Duodenal mucosa (tissue), 2 donors: ENCODE data around the gene PPP1R18.
"Not testable (repeated sequence)": the region's sequence is repeated elsewhere in the genome, so short reads cannot be mapped to it uniquely, and the experiment has no call there.

Experiments used
- H3K27ac ChIP-seq: one replicate; pipeline ENCODE4 v1.7.0; 2013; ENCODE audit warnings: low read depth, low read length
- H3K27me3 ChIP-seq, 2 donors: one replicate each; pipeline ENCODE4 v1.7.0; 2013; ENCODE audit warnings: low read length in 2 of 2, control low read depth in 1 of 2; ENCODE audit not compliant: insufficient read depth in 2 of 2, control insufficient read depth in 1 of 2
- H3K36me3 ChIP-seq, 2 donors: one replicate each; pipeline ENCODE4 v1.7.0; 2013; ENCODE audit warnings: low read length in 2 of 2, control low read depth in 1 of 2; ENCODE audit not compliant: insufficient read depth in 2 of 2, control insufficient read depth in 1 of 2
- H3K4me1 ChIP-seq, 2 donors: one replicate each; pipeline ENCODE4 v1.7.0; 2013; ENCODE audit warnings: low read length in 2 of 2, control low read depth in 1 of 2; ENCODE audit not compliant: insufficient read depth in 2 of 2, control insufficient read depth in 1 of 2
- H3K4me3 ChIP-seq, 2 donors: one replicate each; pipeline ENCODE4 v1.7.0; 2013; ENCODE audit warnings: low read length in 2 of 2, low read depth in 1 of 2
- H3K9ac ChIP-seq, 2 donors: one replicate each; pipeline ENCODE4 v1.7.0; 2013; ENCODE audit warnings: low read length in 2 of 2, low read depth in 1 of 2
- H3K9me3 ChIP-seq, 2 donors: one replicate each; pipeline ENCODE4 v1.7.0; 2013; ENCODE audit warnings: low read length in 2 of 2, control low read depth in 1 of 2; ENCODE audit not compliant: control insufficient read depth in 1 of 2

The PPP1R18 gene

DNA sequence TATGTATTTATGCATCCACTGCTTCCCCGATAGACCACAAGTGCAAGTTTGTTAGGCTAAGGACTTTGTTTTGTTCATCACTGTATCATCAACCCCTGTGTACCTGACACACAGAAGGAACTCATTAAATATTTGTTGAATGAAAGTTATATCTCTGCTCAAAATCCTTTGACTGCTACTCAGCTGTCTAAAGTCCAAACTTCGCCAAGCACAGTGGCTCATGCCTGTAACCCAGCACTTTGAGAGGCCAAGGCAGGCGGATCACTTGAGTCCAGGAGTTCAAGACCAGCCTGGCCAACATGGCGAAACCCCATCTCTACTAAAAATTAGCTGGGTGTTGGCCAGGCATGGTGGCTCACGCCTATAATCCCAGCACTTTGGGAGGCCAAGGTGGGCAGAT, 28.5 kb downstream of the PPP1R18 start:
- H3K36me3 ChIP-seq = peaks cover 67 to 91% of the 10 kb centered on the region in 2 donors
- H3K9me3 ChIP-seq, H3K4me3 ChIP-seq, H3K4me1 ChIP-seq, H3K27me3 ChIP-seq, H3K9ac ChIP-seq, H3K27ac ChIP-seq: not testable (repeated sequence)

DNA sequence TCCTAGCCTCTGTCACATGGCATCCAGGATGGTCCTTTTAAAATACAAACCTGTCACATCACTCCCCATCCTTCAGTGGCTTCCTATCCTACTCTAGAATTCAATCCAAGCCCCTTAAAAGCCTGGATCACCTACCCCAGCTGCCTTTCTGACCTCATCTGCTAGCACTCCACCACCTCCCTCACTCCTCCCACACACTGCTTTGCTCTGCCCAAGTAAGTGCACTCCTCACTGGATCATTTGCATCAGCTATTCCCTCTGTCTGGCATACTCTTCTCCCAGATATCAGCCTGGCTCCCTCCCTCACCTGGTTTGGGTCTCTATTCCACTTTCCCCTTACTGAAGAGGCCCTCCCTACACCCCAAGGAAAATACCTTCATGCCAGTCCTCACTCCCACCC, 29.0 kb downstream of the PPP1R18 start:
- Histone ChIP-seq H3K27me3 (no peaks in the 10 kb centered on the region), H3K9me3 (no peaks in the 10 kb centered on the region), H3K4me1 (no peaks in the 10 kb centered on the region), H3K9ac (no peak overlapping the region), H3K36me3 (peaks cover 67 to 91% of the 10 kb centered on the region in 2 donors), H3K27ac (no peak overlapping the region), H3K4me3 (no peak overlapping the region)

DNA sequence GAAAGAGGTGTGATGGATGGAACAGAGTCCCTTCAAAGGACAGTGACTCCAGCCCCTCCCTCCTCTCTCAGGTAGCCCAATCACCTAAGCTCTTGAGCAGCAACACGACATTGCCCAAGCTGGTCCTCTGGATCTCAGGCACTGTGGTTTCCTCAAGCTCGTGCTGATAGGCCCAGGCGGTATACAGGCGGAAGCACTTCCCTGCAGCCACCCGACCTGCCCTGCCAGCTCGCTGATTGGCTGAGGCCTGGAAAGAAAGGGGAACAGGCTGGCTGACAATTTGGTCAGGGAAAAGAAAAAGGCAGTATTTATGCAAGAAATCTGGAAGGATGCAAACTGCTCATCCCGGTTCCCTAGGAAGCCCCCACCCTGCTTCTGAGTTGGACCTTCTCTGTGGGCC, 29.9 kb downstream of the PPP1R18 start:
- Histone ChIP-seq H3K27me3 (no peaks in the 10 kb centered on the region), H3K4me1 (no peaks in the 10 kb centered on the region), H3K9me3 (no peaks in the 10 kb centered on the region), H3K27ac (no peak overlapping the region), H3K36me3 (peaks cover 67 to 91% of the 10 kb centered on the region in 2 donors), H3K4me3 (no peak overlapping the region), H3K9ac (no peak overlapping the region)

DNA sequence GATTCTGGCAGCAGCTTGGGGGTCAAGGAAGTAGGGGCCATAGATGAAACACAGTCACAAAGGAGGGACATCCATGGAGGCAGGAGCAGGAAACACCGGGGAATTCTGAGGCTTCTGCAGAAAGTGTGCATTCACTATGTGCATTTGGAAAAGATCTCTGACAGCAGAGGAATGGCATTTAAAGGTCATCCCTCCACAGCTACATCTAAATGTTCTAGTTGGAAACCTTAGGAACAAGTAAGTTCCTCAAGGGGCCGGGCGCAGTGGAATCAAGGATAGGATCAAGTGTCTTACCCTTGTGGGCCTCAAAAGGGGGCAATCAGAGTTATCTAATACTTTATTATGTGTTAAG, 30.7 kb downstream of the PPP1R18 start:
- Histone ChIP-seq H3K4me1 (no peaks in the 10 kb centered on the region), H3K36me3 (peaks cover 67 to 95% of the 10 kb centered on the region in 2 donors), H3K27ac (no peak overlapping the region), H3K27me3 (no peaks in the 10 kb centered on the region), H3K9ac (no peak overlapping the region), H3K4me3 (no peak overlapping the region), H3K9me3 (no peaks in the 10 kb centered on the region)

DNA sequence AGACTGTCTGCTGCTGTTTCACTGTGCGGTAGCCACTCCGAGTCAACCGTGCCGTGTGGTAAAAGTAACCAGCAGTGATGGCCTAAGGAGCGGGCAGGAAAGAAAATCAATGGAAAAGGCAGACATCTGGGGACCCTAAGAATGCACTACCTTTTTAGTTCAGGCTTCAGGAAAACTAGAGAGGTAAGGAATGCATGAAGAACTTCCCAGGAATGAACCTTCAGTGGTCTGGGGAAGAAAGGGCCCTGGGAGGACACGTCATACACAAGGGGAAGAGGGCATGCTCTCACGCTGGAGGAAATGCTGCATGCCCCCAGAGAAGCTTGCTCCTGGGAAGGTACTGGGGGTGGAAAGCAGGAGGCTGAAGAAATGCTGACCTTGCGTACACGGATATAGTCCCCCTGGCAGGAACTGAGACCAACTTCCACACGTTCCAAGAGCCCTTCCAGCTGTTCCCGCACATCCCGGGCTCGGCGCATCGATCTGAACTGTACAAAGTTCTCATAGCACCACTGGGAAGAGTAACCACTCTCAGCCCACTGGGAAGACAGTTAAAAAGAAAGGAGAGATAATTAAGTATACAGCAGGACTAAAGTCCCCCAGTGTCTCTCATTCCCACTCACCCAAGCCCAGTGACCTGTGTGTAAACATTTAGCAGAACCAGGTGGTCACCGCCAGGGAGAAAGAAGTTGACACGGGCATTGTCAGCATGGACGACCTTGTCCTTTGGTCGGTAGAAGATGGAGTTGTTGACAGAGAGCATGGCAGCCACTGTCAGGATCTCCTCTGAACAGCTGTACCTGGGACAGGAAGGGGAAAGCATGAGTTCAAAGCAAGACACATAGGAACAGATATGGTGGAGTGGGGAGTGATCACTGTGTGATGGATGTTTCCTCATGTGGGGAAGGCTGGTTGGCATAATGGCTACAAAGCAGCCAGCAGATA, 31.4 kb downstream of the PPP1R18 start:
- peaks cover 66 to 94% of the 10 kb centered on the region in 2 donors for H3K36me3 ChIP-seq
- no peak overlapping the region for H3K9ac ChIP-seq
- no peak overlapping the region for H3K27ac ChIP-seq
- no peak overlapping the region for H3K4me3 ChIP-seq
- H3K4me1 ChIP-seq = no peaks in the 10 kb centered on the region
- H3K27me3 ChIP-seq = no peaks in the 10 kb centered on the region
- no peaks in the 10 kb centered on the region for H3K9me3 ChIP-seq

DNA sequence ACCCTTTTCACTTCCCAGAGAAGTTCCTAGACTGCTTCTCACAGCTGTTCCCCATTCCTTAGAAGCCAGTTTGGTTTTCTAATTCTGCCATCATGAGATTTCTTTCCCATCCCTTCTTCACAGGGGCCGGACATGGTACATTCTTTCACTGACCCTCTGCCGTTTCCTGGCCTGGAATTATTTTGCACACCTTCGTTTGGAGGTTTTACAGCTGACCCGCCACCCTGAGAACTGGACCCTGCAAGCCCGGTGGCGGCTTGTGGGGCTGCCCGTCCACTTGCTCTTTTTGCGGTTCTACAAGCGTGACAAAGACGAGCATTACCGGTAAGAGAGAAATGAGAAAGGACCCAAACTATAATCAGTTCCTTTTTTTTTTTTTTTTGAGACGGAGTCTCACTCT, 35.3 kb downstream of the PPP1R18 start:
- Histone ChIP-seq H3K36me3 (peaks cover 38 to 65% of the 10 kb centered on the region in 2 donors), H3K9me3 (no peaks in the 10 kb centered on the region), H3K27me3 (no peaks in the 10 kb centered on the region), H3K27ac (no peak overlapping the region), H3K9ac (no peak overlapping the region), H3K4me3 (no peak overlapping the region), H3K4me1 (peaks cover 6% of the 10 kb centered on the region in 2 donors)

DNA sequence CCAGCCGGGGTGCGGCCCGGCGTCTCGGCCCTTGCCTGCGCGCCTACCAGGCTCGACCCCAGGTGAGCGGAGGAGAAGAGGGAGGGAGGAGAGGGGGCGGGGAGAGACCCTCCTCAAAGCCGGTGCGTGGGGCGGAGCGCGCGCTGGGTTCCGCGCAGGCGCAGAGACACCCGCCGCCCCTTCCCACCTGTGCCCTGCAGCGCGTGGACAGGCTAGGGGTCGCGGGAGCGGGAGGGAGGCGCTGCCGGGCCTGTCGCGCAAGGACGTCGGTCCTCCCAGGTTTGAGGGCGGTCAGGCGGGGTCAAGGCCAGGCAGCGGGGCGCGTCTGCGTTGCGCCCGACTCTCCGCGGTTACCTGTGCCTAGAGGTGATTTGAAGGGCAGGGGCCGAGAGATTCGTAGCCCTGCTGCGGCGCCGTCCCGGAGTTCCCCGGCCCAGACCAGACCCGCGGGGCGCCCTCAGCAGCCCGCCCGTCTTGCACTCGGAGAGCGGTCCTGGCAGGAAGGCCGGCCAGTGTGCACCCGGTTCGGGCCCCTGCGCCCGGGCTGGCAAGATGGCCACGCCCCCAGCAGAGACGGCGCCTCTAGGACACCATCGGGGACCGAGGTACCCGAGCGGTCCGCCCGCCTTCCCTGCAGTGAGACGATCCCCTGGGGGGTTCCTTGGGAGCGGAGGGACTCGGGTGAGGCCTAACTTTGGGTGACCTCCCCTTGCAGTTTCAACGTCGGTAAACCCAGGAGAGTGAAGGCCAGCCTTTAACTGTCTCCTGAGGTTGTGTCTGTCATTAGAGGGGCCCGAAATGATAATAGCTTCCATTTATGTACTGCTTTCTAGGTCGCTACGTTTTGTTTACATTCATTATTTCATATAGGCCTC, 39.0 kb downstream of the PPP1R18 start:
- peak overlapping the region; percentile 71 to 76 for H3K4me3 ChIP-seq
- no peaks in the 10 kb centered on the region for H3K9me3 ChIP-seq
- H3K27ac ChIP-seq = peak overlapping the region; percentile 97
- peak overlapping the region; percentile 65 to 96 for H3K9ac ChIP-seq
- H3K4me1 ChIP-seq = peaks cover 12 to 26% of the 10 kb centered on the region in 2 donors
- H3K36me3 ChIP-seq = peaks cover 8 to 45% of the 10 kb centered on the region in 2 donors
- no peaks in the 10 kb centered on the region for H3K27me3 ChIP-seq

DNA sequence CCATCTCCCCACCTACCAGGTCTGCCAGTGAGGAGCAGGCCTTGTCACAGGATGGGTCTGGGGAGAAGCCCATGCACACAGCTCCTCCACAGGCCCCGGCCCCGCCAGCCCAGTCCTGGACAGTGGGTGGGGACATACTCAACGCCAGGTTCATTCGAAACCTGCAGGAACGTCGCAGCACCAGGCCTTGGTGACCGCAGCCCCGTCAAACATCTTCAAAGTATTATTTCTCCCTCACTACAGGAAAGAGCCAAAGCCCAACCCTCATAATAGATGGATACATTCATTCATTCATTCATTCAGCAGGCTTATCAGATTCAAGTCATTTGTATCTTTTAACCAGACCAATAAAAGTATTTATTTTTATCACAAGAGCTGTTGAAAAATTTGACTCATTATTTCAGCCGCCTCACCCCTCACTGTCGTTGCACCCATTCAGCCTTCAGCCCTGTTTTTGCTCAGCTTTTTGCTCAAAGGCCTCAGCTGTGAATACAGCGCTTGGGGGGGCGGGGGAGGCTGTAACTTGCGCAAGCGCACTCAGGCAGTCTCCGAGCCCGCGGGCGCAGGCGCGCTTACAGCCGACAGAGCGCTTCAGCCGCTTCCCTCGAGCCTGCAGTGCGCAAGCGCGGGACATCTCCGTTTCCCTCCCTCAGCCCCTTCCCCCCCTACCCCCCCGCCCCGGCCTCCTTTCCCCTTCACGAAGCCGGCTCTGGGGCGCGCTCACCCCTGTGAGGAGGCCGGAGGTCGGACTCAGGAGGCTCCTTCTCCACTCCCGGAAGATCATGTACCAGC, 39.8 kb downstream of the PPP1R18 start, which contains the start of gene C6orf136:
C6orf136 (plus strand) TSS at position 684 of the 792 bp plus-strand sequence; CDS start at position 783, 99 bp downstream.
- Histone ChIP-seq H3K36me3 (peaks cover 0 to 43% of the 10 kb centered on the region in 2 donors), H3K4me3 (peak within 1 kb of the TSS; percentile 71 to 76), H3K9ac (peak within 1 kb of the TSS; percentile 65 to 96), H3K27ac (peak within 1 kb of the TSS; percentile 97), H3K4me1 (peaks cover 12 to 26% of the 10 kb centered on the region in 2 donors), H3K27me3 (no peaks in the 10 kb centered on the region), H3K9me3 (no peaks in the 10 kb centered on the region)

- H3K4me1 ChIP-seq = peaks cover 12 to 26% of the 10 kb centered on the region in 2 donors
- peak overlapping the region in 1 of 2 donors; percentile 45 for H3K9ac ChIP-seq
- H3K4me3 ChIP-seq = peak overlapping the region in 1 of 2 donors; percentile 71
- peaks cover 5 to 44% of the 10 kb centered on the region in 2 donors for H3K36me3 ChIP-seq
- no peaks in the 10 kb centered on the region for H3K27me3 ChIP-seq
- H3K27ac ChIP-seq = no peak overlapping the region
- H3K9me3 ChIP-seq = no peaks in the 10 kb centered on the region
Measured at GRCh38 chr6:30645989-30646388, 40.5 kb downstream of the PPP1R18 start.
